GM12864 (cell line): Measurements from ENCODE around the gene C9.
"Not testable (repeated sequence)": the region's sequence is repeated elsewhere in the genome, so short reads cannot be mapped to it uniquely, and the experiment has no call there.

Experiments
- DNase-seq: peaks from one replicate; pipeline ENCODE4 v3.0.0-alpha.2; 2011; ENCODE audit warnings: low read depth
- H3K4me3 ChIP-seq: 2 replicates; pipeline ENCODE4 v1.5.1; 2011; ENCODE audit warnings: mild to moderate bottlenecking, low read depth, low read length, control low read depth
- TF ChIP-seq, protein P1 (sequence below): IDR thresholded peaks from 2 replicates; pipeline ENCODE4 v1.5.1; 2011; ENCODE audit warnings: low read depth, mild to moderate bottlenecking, moderate library complexity, low read length, control low read depth, inconsistent platforms; ENCODE audit errors: missing control alignments

The C9 gene

DNA sequence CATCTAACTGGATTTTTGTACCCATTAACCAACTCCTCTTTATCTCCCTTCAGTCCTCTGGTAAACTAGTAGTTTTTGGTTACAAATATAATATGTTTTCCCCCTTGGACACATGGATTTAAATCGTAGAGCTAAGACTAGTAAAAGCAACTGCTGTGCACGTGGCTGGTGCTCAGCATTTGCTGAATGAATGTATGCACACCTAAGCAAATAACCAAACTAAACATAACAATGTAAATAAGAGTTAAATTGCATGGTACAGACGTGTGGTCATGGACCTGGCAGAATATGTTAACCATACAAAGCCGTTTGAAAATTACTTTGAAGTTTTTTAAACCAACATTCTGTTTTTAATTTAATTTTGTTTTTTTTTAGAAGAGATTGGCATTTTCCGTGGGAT is 79.7 kb downstream of the C9 start:
- H3K4me3 ChIP-seq, result no peak overlapping the region
- TF ChIP-seq, protein P1, sequence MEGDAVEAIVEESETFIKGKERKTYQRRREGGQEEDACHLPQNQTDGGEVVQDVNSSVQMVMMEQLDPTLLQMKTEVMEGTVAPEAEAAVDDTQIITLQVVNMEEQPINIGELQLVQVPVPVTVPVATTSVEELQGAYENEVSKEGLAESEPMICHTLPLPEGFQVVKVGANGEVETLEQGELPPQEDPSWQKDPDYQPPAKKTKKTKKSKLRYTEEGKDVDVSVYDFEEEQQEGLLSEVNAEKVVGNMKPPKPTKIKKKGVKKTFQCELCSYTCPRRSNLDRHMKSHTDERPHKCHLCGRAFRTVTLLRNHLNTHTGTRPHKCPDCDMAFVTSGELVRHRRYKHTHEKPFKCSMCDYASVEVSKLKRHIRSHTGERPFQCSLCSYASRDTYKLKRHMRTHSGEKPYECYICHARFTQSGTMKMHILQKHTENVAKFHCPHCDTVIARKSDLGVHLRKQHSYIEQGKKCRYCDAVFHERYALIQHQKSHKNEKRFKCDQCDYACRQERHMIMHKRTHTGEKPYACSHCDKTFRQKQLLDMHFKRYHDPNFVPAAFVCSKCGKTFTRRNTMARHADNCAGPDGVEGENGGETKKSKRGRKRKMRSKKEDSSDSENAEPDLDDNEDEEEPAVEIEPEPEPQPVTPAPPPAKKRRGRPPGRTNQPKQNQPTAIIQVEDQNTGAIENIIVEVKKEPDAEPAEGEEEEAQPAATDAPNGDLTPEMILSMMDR, result no peak
- no peak for DNase-seq

DNA sequence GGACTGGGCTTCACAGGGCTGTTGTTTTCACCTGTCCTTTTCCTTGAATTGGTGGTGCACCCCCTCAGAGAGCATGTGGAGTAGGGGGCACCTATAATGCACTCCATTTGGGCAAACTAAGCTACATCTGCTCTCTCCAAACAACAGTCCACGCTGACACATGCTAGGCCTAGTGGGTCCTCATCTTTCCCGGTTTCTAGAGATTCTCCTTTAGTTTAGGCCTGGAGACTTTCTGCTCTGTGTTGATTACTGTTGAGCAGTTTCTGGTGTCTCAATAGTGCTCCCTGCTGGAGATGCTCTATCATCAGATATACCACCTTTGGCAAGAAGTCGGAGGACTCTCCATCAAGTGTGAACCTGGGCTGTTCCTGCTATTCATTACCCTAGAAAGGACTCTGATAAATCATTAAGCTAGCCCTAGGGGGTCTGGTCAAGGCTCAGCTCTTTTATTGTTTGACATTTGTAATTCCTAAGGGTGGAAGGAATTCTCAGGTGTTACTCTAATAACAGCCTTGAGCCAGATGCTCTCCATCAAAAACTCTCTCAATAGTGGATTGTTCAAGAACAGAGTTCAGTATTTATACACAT is 81.0 kb downstream of the C9 start:
- H3K4me3 ChIP-seq, result no peak overlapping the region
- TF ChIP-seq, protein P1, result peak; percentile 62
- peak; percentile 38 for DNase-seq

DNA sequence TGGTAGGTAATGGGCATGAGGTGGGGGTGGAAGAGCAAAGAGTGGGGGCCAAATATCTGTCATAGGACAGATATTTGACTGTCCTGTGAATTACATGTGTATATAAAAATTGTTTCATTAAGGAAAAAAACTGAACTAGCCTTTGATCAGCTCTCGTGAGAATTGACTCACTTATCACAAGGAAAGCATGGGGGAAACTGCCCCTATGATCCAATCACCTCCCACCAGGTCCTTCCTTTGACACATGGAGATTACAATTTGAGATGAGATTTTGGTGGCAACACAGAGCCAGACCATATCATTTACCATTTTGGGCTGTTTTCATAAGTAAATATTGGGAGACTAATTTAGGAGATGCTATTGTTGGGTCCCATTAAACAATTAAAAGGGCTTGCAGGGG is 81.7 kb downstream of the C9 start:
- DNase-seq, result no peak
- TF ChIP-seq, protein P1, result no peak
- H3K4me3 ChIP-seq, result no peak overlapping the region

DNA sequence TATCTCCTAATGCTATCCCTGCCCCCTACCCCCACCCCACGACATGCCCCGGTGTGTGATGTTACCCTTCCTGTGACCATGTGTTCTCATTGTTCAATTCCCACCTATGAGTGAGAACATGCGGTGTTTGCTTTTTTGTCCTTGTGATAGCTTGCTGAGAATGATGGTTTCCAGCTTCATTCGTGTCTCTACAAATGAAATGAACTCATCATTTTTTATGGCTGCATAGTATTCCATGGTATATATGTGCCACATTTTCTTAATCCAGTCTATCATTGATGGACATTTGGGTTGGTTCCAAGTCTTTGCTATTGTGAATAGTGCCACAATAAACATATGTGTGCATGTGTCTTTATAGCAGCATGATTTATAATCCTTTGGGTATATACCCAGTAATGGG is 88.4 kb downstream of the C9 start:
- not testable (repeated sequence) for DNase-seq, H3K4me3 ChIP-seq

DNA sequence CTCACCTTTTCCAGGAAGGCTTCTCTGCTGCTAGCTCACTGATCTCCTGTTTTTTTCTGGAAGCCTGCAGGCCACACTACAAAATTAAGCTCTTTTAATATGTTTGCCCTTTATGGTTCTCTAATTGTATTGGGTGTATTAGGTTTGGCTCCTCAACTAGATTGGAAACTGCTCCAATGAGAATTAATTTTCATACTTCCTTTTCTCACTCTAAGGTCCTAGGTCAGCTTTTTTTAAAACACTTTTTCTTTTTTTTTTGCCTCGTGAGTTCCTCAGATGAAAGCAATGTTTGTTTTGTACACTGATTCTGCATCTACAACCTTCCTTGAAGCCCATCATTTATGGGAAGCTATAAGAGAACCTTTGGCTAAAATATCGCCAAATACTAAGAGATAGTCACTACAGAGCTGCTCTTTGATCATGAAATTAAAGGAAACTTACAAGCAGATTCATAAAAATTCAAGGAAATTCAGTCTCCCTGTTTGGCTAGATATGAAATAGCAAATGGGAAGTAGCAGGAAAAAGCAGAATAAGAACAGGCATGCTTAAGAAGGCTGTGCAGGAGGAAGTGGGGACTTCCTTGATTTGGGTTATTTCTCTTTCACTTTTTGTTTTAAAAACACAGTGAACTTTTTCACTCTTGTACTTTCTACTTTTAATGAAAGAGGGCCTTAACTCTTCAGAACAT is 89.8 kb downstream of the C9 start:
- DNase-seq, result peak; percentile 22
- peak overlapping the region; percentile 14; the same call in 1 of the 2 replicates for H3K4me3 ChIP-seq
- TF ChIP-seq, protein P1, result no peak

DNA sequence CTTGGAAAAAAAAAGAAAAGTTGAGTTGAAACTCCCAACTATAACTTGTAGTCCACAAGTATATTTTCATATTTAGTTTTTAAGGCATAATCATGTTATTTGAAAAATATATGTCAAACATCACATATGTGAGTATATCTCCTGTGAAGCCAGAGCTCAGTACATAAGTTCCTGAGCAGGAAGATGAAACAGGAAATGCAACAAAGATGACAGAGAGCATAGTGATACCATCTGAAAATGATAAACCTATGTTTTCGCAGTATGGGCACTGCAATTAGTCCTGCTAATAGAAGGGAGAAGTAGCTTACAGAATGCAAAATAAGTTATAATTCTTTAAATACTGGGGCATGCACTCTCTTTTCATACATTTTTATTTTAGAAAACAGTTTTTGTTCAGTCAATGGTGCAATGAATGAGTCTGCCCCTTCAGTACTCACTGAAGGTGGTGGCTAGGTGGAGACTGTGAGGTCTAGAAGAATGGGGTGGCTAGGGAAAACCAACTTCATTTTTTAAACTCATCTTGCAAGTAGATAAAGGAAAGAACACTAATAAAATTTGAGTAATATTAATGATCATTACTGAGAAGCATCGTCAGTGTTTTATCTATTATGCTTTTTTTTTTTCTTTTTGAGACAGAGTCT is 90.9 kb downstream of the C9 start:
- DNase-seq, result no peak
- H3K4me3 ChIP-seq, result no peak overlapping the region
- TF ChIP-seq, protein P1, result no peak

DNA sequence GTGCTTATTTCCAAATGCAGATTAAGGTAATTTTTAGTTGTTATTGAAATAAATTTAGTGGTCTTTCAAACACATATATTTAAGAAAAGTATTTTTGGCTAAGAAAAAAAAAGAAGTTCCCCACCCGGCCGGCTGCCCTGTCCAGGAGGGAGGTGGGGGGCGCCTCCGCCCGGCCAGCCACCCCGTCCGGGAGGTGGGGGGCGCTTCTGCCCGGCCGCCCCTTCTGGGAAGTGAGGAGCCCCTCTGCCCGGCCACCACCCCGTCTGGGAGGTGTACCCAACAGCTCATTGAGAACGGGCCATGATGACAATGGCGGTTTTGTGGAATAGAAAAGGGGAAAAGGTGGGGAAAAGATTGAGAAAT is 91.4 kb downstream of the C9 start:
- H3K4me3 ChIP-seq, DNase-seq: not testable (repeated sequence)

DNA sequence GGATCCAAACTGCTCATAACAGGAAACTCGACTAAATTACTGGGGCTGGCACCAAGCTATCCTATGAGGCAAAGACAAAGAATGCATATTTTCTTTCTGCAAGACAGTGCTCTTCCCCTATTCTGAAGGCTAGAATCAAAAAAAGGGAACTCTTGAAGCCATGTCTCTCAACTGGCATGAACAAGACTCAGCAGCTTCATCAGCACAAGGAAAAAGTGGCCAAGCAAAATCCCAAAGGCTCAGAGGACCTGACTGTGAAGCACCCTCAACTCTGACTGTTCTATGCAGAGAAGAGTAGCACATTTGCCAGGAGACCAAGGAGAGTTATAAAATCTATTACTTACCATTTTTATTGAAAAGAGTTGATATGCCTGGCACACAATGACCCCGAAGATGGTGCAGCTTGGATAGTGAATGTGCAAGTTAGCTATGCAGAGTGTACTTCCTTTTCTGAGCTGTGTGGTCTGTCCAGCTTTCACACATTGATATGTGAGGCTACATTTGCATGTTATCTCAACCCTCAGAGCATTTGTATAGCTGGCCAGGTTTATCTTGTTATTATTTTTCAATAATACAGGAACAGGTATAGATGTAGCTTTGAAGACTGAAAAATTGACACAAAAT is 94.0 kb downstream of the C9 start:
- TF ChIP-seq, protein P1, result no peak
- DNase-seq, result peak; percentile 26
- H3K4me3 ChIP-seq, result no peak overlapping the region
